Activated CD4-positive, alpha-beta T cell treated with anti-CD3 and anti-CD28 coated beads, Interleukin-2, amount 50 U/mL, for 4 hours (primary cell): Measurements from ENCODE around the gene RAPGEF4.
"Not testable (repeated sequence)": the region's sequence is repeated elsewhere in the genome, so short reads cannot be mapped to it uniquely, and the experiment has no call there.

Source experiments
- DNase-seq, 2 experiments: peaks; one replicate each; pipeline ENCODE4 v3.0.0-alpha.2; 2020

RAPGEF4 gene

GRCh38 chr2:173077506-173078177 is 342.0 kb downstream of the RAPGEF4 start:
- DNase-seq = no peak

- DNase-seq = no peak
These were observed 343.5 kb downstream of the RAPGEF4 start for GRCh38 chr2:173079141-173079540.

- no peak for DNase-seq
These were observed 344.6 kb downstream of the RAPGEF4 start for GRCh38 chr2:173079973-173080860.

- no peak for DNase-seq
These were observed 351.0 kb downstream of the RAPGEF4 start for GRCh38 chr2:173086518-173087213.

GRCh38 chr2:173087214-173087581 is 351.6 kb downstream of the RAPGEF4 start:
- no peak for DNase-seq

- DNase-seq = no peak
These were observed 352.3 kb downstream of the RAPGEF4 start for GRCh38 chr2:173087793-173088496.

GRCh38 chr2:173090276-173090877 is 354.7 kb downstream of the RAPGEF4 start:
- DNase-seq = no peak

- DNase-seq = no peak
These were observed 355.5 kb downstream of the RAPGEF4 start for GRCh38 chr2:173090973-173091660.

GRCh38 chr2:173091910-173092309 is 356.3 kb downstream of the RAPGEF4 start:
- DNase-seq = no peak

- no peak for DNase-seq
These were observed 357.3 kb downstream of the RAPGEF4 start for GRCh38 chr2:173092844-173093402.

- not testable (repeated sequence) for DNase-seq
These were observed 358.0 kb downstream of the RAPGEF4 start for GRCh38 chr2:173093617-173094016.

GRCh38 chr2:173094731-173095130 is 359.1 kb downstream of the RAPGEF4 start:
- DNase-seq = no peak

GRCh38 chr2:173095356-173095755 is 359.7 kb downstream of the RAPGEF4 start:
- DNase-seq = no peak

GRCh38 chr2:173099271-173099670 is 363.6 kb downstream of the RAPGEF4 start:
- no peak for DNase-seq

- no peak for DNase-seq
These were observed 364.2 kb downstream of the RAPGEF4 start for GRCh38 chr2:173099804-173100203.

- DNase-seq = no peak
These were observed 366.0 kb downstream of the RAPGEF4 start for GRCh38 chr2:173101687-173102086.
